Endothelial cell of umbilical vein (primary cell): ENCODE data around the gene SPRED3. TPM values are rescaled to one million over a fixed set of nuclear protein-coding genes. Genes with fewer than 3 reads are reported as not detected.

Experiments used
- BruUV-seq: library from RNA; stranded (reverse); fragments of 400-500 nt; replicated peaks from 2 replicates; lab custom pipeline; 2021; lab: Mats Ljungman, UMichigan
- CTCF ChIA-PET: fragments of 300-600, 350-600 bp; sonication (Branson Sonifier 250); formaldehyde crosslinking; loops from one replicate; lab custom pipeline; 2021; ENCODE audit warnings: antibody characterized with exemption, inconsistent platforms; lab: Charles Lee
- POLR2A ChIA-PET: fragments of 300-600, 350-600 bp; sonication (Branson Sonifier 250); formaldehyde crosslinking; loops from one replicate; lab custom pipeline; 2021; ENCODE audit warnings: antibody characterized with exemption, inconsistent platforms; lab: Charles Lee
- DNase-seq: peaks from one replicate; pipeline ENCODE4 v3.0.0-alpha.2; 2011; ENCODE audit warnings: low read depth, low spot score
- FAIRE-seq: peaks from 2 replicates; lab custom pipeline; 2011; peaks lifted over from hg19 to GRCh38; lab: Jason Lieb, UNC
- H2AFZ ChIP-seq: 2 replicates; pipeline ENCODE4 v1.6.0; 2012; ENCODE audit warnings: low read depth, low read length, control low read depth, inconsistent platforms
- H3K27ac ChIP-seq: 2 replicates; pipeline ENCODE4 v1.5.1; 2011; ENCODE audit warnings: low read depth, mild to moderate bottlenecking, control low read depth, low read length, moderate library complexity; ENCODE audit not compliant: insufficient read depth
- H3K27me3 ChIP-seq, 2 experiments: 2 replicates each; pipeline versions ENCODE4 v1.6.0 to v1.6.1; 2011; ENCODE audit warnings: low read length in 2 of 2, mixed read lengths in 1 of 2; ENCODE audit not compliant: control insufficient read depth in 2 of 2, insufficient read depth in 2 of 2
- H3K36me3 ChIP-seq, 2 experiments: 2 replicates in 1 of 2; 3 replicates in 1 of 2; pipeline ENCODE4 v1.5.1; 2011; ENCODE audit warnings: low read length in 2 of 2, mild to moderate bottlenecking in 1 of 2, moderate library complexity in 1 of 2; ENCODE audit not compliant: control insufficient read depth in 2 of 2, insufficient read depth in 2 of 2; ENCODE audit errors: extremely low read depth in 1 of 2
- H3K4me1 ChIP-seq: 3 replicates; pipeline ENCODE4 v1.5.1; 2011; ENCODE audit warnings: mild to moderate bottlenecking, low read length; ENCODE audit not compliant: control insufficient read depth, insufficient read depth; ENCODE audit errors: extremely low read depth
- H3K4me2 ChIP-seq: 2 replicates; pipeline ENCODE4 v1.6.1; 2011; ENCODE audit warnings: low read length, control low read depth, mixed read lengths; ENCODE audit not compliant: insufficient read depth
- H3K4me3 ChIP-seq, 3 experiments: fragments of 200-600 bp in 1 of 3; sonication (generic), shearing (Covaris generic) in 1 of 3; replicated peaks in 1 of 3; 2 replicates each; pipeline ENCODE4 v1.5.1; 2011 to 2016; ENCODE audit warnings: control low read depth in 3 of 3, low read length in 3 of 3, mild to moderate bottlenecking in 2 of 3, inconsistent platforms in 1 of 3, low read depth in 1 of 3, moderate library complexity in 1 of 3; ENCODE audit not compliant: insufficient read depth in 1 of 3
- H3K79me2 ChIP-seq: 2 replicates; pipeline ENCODE4 v1.6.0; 2012; ENCODE audit warnings: low read length, inconsistent platforms; ENCODE audit not compliant: control insufficient read depth, insufficient read depth
- H3K9ac ChIP-seq: replicated peaks from 2 replicates; pipeline ENCODE3; 2011; ENCODE audit warnings: low read length, control low read depth; ENCODE audit not compliant: insufficient read depth; ENCODE audit errors: extremely low read depth
- H3K9me1 ChIP-seq: replicated peaks from 3 replicates; pipeline ENCODE4 v1.6.0; 2011; ENCODE audit warnings: mild to moderate bottlenecking, low read length; ENCODE audit not compliant: control insufficient read depth, insufficient read depth; ENCODE audit errors: extremely low read depth
- H3K9me3 ChIP-seq: replicated peaks from 2 replicates; pipeline ENCODE4 v1.5.1; 2012; ENCODE audit warnings: low read length, inconsistent platforms; ENCODE audit not compliant: control insufficient read depth, insufficient read depth
- H4K20me1 ChIP-seq: replicated peaks from 2 replicates; pipeline ENCODE3; 2011; ENCODE audit warnings: mild to moderate bottlenecking, low read length; ENCODE audit not compliant: control insufficient read depth, insufficient read depth; ENCODE audit errors: extremely low read depth
- EZH2 ChIP-seq: IDR thresholded peaks from 2 replicates; pipeline ENCODE4 v1.6.1; 2012; ENCODE audit warnings: borderline replicate concordance, low read depth, mild to moderate bottlenecking, moderate library complexity, low read length, inconsistent platforms; ENCODE audit not compliant: severe bottlenecking
- FOS ChIP-seq: IDR thresholded peaks from 2 replicates; pipeline ENCODE4 v1.6.1; 2011; ENCODE audit warnings: mild to moderate bottlenecking, low read length, moderate library complexity, borderline replicate concordance; ENCODE audit not compliant: insufficient read depth
- GATA2 ChIP-seq: IDR thresholded peaks from 2 replicates; pipeline ENCODE4 v1.7.0; 2011; ENCODE audit warnings: low read depth, mild to moderate bottlenecking, moderate library complexity, mixed read lengths, low read length; ENCODE audit not compliant: insufficient read length, insufficient read depth
- JUN ChIP-seq: IDR thresholded peaks from 2 replicates; pipeline ENCODE4 v1.6.1; 2011; ENCODE audit warnings: borderline replicate concordance, low read depth; ENCODE audit not compliant: insufficient read length, insufficient read depth
- MYC ChIP-seq: IDR thresholded peaks from one replicate; pipeline ENCODE4 v1.6.1; 2011; ENCODE audit warnings: mild to moderate bottlenecking, low read depth, low read length
- POLR2A ChIP-seq: IDR thresholded peaks from 2 replicates; pipeline ENCODE4 v1.6.1; 2012; ENCODE audit warnings: low read depth, mild to moderate bottlenecking, control low read depth, low read length
- POLR2AphosphoS5 ChIP-seq: IDR thresholded peaks from 2 replicates; pipeline ENCODE4 v1.6.1; 2012; ENCODE audit warnings: low read depth, mild to moderate bottlenecking, control low read depth, low read length, moderate library complexity; ENCODE audit not compliant: insufficient read depth
- dilution Hi-C: fragments of 300-500 bp; cut with MboI; formaldehyde crosslinking; loops from one replicate; pipeline ENCODE4 v1.15.0; 2019; ENCODE audit warnings: low sequenced_read_pairs; ENCODE audit not compliant: extremely low pct_ligation_motif_present
- intact Hi-C: fragments of 100-400 bp; cut with micrococcal nuclease; formaldehyde crosslinking; loops from one replicate; pipeline ENCODE4 v1.10.0; 2022
- polyA plus RNA-seq, 4 experiments: library from polyadenylated mRNA; depleted of rRNA in 3 of 4; stranded (reverse) in 3 of 4; unstranded in 1 of 4; fragments of >200 nt; gene quantifications; 2 replicates each; pipeline versions ENCODE4 v1.2.1 to v1.2.3, GENCODE V29; 2011 to 2012; ENCODE audit warnings: missing spikeins in 1 of 4
- total RNA-seq: library from RNA; stranded (reverse); gene quantifications from 2 replicates; pipeline ENCODE4 v1.2.3, GENCODE V29; 2021
- TF ChIP-seq, protein P1 (sequence below), 2 donors: IDR thresholded peaks; 1 replicate in 1 of 2; 2 replicates in 1 of 2; pipeline ENCODE4 v1.5.1; 2011; ENCODE audit warnings: low read length in 2 of 2, mild to moderate bottlenecking in 2 of 2, moderate library complexity in 2 of 2, control low read depth in 1 of 2, inconsistent platforms in 1 of 2, low read depth in 1 of 2; ENCODE audit not compliant: insufficient read depth in 1 of 2; ENCODE audit errors: extremely low read depth in 1 of 2
- TF ChIP-seq, protein P2 (sequence below): IDR thresholded peaks from 2 replicates; pipeline ENCODE4 v1.6.1; 2011; ENCODE audit not compliant: insufficient read depth, insufficient read length

Gene SPRED3
- total and polyA plus RNA-seq, 2 donors (not counting 3 experiments of a cell fraction or from before 2014, with no cell fraction given) = 5.7 to 15.7 TPM

- CTCF ChIA-PET = interaction anchor here (0.8 kb wide), 1 partner anchor 136 kb away, joined by 3 read pairs; no protein-coding TSS in a partner anchor
- Histone ChIP-seq H3K4me3 (no peak overlapping the region), H3K4me1 (peaks cover 3% of the 10 kb centered on the region), H4K20me1 (no peaks in the 10 kb centered on the region), H3K79me2 (peaks cover 5% of the 10 kb centered on the region), H3K9ac (no peak overlapping the region), H3K36me3 (no peaks in the 10 kb centered on the region), H3K4me2 (no peak overlapping the region), H3K27me3 (peaks cover 4 to 6% of the 10 kb centered on the region in 2 experiments), H3K9me3 (no peaks in the 10 kb centered on the region), H3K9me1 (no peaks in the 10 kb centered on the region), H2AFZ (no peak overlapping the region), H3K27ac (no peak overlapping the region)
- intact Hi-C loops (no loop called here), dilution Hi-C loops (no loop called here)
- no peak for FAIRE-seq
- DNase-seq = no peak
- POLR2A ChIA-PET = no interaction called here
- BruUV-seq = no TSS peak
- TF ChIP-seq GATA2 (no peak), POLR2AphosphoS5 (no peak), MYC (no peak), JUN (no peak), FOS (no peak), EZH2 (no peak), POLR2A (no peak)
- TF ChIP-seq, protein P1, sequence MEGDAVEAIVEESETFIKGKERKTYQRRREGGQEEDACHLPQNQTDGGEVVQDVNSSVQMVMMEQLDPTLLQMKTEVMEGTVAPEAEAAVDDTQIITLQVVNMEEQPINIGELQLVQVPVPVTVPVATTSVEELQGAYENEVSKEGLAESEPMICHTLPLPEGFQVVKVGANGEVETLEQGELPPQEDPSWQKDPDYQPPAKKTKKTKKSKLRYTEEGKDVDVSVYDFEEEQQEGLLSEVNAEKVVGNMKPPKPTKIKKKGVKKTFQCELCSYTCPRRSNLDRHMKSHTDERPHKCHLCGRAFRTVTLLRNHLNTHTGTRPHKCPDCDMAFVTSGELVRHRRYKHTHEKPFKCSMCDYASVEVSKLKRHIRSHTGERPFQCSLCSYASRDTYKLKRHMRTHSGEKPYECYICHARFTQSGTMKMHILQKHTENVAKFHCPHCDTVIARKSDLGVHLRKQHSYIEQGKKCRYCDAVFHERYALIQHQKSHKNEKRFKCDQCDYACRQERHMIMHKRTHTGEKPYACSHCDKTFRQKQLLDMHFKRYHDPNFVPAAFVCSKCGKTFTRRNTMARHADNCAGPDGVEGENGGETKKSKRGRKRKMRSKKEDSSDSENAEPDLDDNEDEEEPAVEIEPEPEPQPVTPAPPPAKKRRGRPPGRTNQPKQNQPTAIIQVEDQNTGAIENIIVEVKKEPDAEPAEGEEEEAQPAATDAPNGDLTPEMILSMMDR (IDR thresholded peaks at IDR 0.05; ENCODE audit: extremely low read depth in 1 of 2, insufficient read depth in 1 of 2, low read depth in 1 of 2, low read length in 2 of 2) = no peak
- TF ChIP-seq, protein P2, sequence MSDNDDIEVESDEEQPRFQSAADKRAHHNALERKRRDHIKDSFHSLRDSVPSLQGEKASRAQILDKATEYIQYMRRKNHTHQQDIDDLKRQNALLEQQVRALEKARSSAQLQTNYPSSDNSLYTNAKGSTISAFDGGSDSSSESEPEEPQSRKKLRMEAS = no peak
Observed at GRCh38 chr19:38370299-38370698, 18.2 kb upstream of the SPRED3 start.
